Adipocyte (in vitro differentiated cells): ENCODE data around the gene PTPN6.

Experiments
- DNase-seq: peaks from one replicate; pipeline ENCODE4 v3.0.0-alpha.2; 2015; ENCODE audit warnings: low read depth
- H3K27me3 ChIP-seq: replicated peaks from 2 replicates; pipeline ENCODE4 v1.7.0; 2013; ENCODE audit warnings: mild to moderate bottlenecking, low read length, moderate library complexity; ENCODE audit not compliant: control insufficient read depth, insufficient read depth
- H3K36me3 ChIP-seq: 2 replicates; pipeline ENCODE4 v1.7.0; 2013; ENCODE audit warnings: low read length, mild to moderate bottlenecking, moderate library complexity; ENCODE audit not compliant: control insufficient read depth, insufficient read depth, severe bottlenecking
- H3K4me1 ChIP-seq: 2 replicates; pipeline ENCODE4 v1.7.0; 2013; ENCODE audit warnings: mild to moderate bottlenecking, low read length, moderate library complexity; ENCODE audit not compliant: control insufficient read depth, insufficient read depth
- H3K4me3 ChIP-seq: 2 replicates; pipeline ENCODE4 v1.7.0; 2013; ENCODE audit warnings: mild to moderate bottlenecking, low read length, moderate library complexity
- H3K9ac ChIP-seq: 2 replicates; pipeline ENCODE4 v1.7.0; 2013; ENCODE audit warnings: mild to moderate bottlenecking, low read length, moderate library complexity
- H3K9me3 ChIP-seq: 2 replicates; pipeline ENCODE4 v1.7.0; 2013; ENCODE audit warnings: mild to moderate bottlenecking, low read length, moderate library complexity; ENCODE audit not compliant: control insufficient read depth

PTPN6 gene

GRCh38 chr12:6961278-6961694, 10.1 kb downstream of the PTPN6 start:
- Histone ChIP-seq H3K4me3 (peak overlapping the region; percentile 59), H3K36me3 (peaks cover 17% of the 10 kb centered on the region), H3K27me3 (no peaks in the 10 kb centered on the region), H3K9ac (peak overlapping the region; percentile 79), H3K4me1 (peaks cover 26% of the 10 kb centered on the region), H3K9me3 (no peaks in the 10 kb centered on the region)
- no peak for DNase-seq

GRCh38 chr12:6961695-6962284, 10.6 kb downstream of the PTPN6 start:
- Histone ChIP-seq H3K27me3 (no peaks in the 10 kb centered on the region), H3K4me1 (peaks cover 27% of the 10 kb centered on the region), H3K36me3 (peaks cover 23% of the 10 kb centered on the region), H3K9me3 (no peaks in the 10 kb centered on the region), H3K9ac (peak overlapping the region; percentile 79), H3K4me3 (peak overlapping the region; percentile 59)
- peak; percentile 78 for DNase-seq

- peaks cover 29% of the 10 kb centered on the region for H3K36me3 ChIP-seq
- H3K9me3 ChIP-seq, result no peaks in the 10 kb centered on the region
- H3K27me3 ChIP-seq, result no peaks in the 10 kb centered on the region
- peak overlapping the region; percentile 79 for H3K9ac ChIP-seq
- H3K4me3 ChIP-seq, result peak overlapping the region; percentile 59
- peaks cover 27% of the 10 kb centered on the region for H3K4me1 ChIP-seq
- DNase-seq, result no peak
These were observed 11.3 kb downstream of the PTPN6 start for GRCh38 chr12:6962285-6963015.

- H3K36me3 ChIP-seq, result peaks cover 36% of the 10 kb centered on the region
- peaks cover 27% of the 10 kb centered on the region for H3K4me1 ChIP-seq
- no peak overlapping the region for H3K9ac ChIP-seq
- no peaks in the 10 kb centered on the region for H3K9me3 ChIP-seq
- no peak for DNase-seq
- H3K27me3 ChIP-seq, result no peaks in the 10 kb centered on the region
- no peak overlapping the region for H3K4me3 ChIP-seq
These were observed 12.0 kb downstream of the PTPN6 start for GRCh38 chr12:6963016-6963731.

GRCh38 chr12:6963791-6964413, 12.7 kb downstream of the PTPN6 start:
- no peak for DNase-seq
- Histone ChIP-seq H3K36me3 (peaks cover 44% of the 10 kb centered on the region), H3K27me3 (no peaks in the 10 kb centered on the region), H3K4me3 (no peak overlapping the region), H3K9ac (no peak overlapping the region), H3K4me1 (peaks cover 31% of the 10 kb centered on the region), H3K9me3 (no peaks in the 10 kb centered on the region)

GRCh38 chr12:6964605-6965025, 13.5 kb downstream of the PTPN6 start:
- Histone ChIP-seq H3K9me3 (no peaks in the 10 kb centered on the region), H3K4me1 (peaks cover 37% of the 10 kb centered on the region), H3K9ac (peak overlapping the region; percentile 41), H3K27me3 (no peaks in the 10 kb centered on the region), H3K36me3 (peaks cover 45% of the 10 kb centered on the region), H3K4me3 (no peak overlapping the region)
- DNase-seq, result no peak

- no peaks in the 10 kb centered on the region for H3K27me3 ChIP-seq
- peak; percentile 93 for DNase-seq
- H3K9ac ChIP-seq, result peak overlapping the region; percentile 41
- H3K4me1 ChIP-seq, result peaks cover 37% of the 10 kb centered on the region
- no peaks in the 10 kb centered on the region for H3K9me3 ChIP-seq
- H3K4me3 ChIP-seq, result no peak overlapping the region
- peaks cover 45% of the 10 kb centered on the region for H3K36me3 ChIP-seq
These were observed 14.0 kb downstream of the PTPN6 start for GRCh38 chr12:6965026-6965661.

- no peak for DNase-seq
- H3K27me3 ChIP-seq, result no peaks in the 10 kb centered on the region
- no peak overlapping the region for H3K9ac ChIP-seq
- H3K9me3 ChIP-seq, result no peaks in the 10 kb centered on the region
- H3K4me3 ChIP-seq, result no peak overlapping the region
- peaks cover 45% of the 10 kb centered on the region for H3K36me3 ChIP-seq
- H3K4me1 ChIP-seq, result peaks cover 37% of the 10 kb centered on the region
These were observed 14.6 kb downstream of the PTPN6 start for GRCh38 chr12:6965714-6966113.

GRCh38 chr12:6966351-6966750, 15.2 kb downstream of the PTPN6 start:
- DNase-seq, result no peak
- H3K4me3 ChIP-seq, result no peak overlapping the region
- no peak overlapping the region for H3K9ac ChIP-seq
- H3K9me3 ChIP-seq, result no peaks in the 10 kb centered on the region
- H3K4me1 ChIP-seq, result peaks cover 32% of the 10 kb centered on the region
- peaks cover 45% of the 10 kb centered on the region for H3K36me3 ChIP-seq
- no peaks in the 10 kb centered on the region for H3K27me3 ChIP-seq

- H3K4me1 ChIP-seq, result peaks cover 31% of the 10 kb centered on the region
- peaks cover 45% of the 10 kb centered on the region for H3K36me3 ChIP-seq
These were observed 16.5 kb downstream of the PTPN6 start for GRCh38 chr12:6967651-6968100.

More at GRCh38 chr12:6967651-6968100, 16.5 kb downstream of the PTPN6 start:
- H3K4me3 ChIP-seq, result no peak overlapping the region
- no peak for DNase-seq
- H3K9ac ChIP-seq, result no peak overlapping the region
- H3K27me3 ChIP-seq, result no peaks in the 10 kb centered on the region
- H3K9me3 ChIP-seq, result no peaks in the 10 kb centered on the region
